H4 (cell line): ENCODE data around the gene SECTM1. TPM values are rescaled to one million over a fixed set of nuclear protein-coding genes. Genes with fewer than 3 reads are reported as not detected.
"Not testable (repeated sequence)": the region's sequence is repeated elsewhere in the genome, so short reads cannot be mapped to it uniquely, and the experiment has no call there.

Experiments
- DNase-seq: peaks from one replicate; pipeline ENCODE4 v3.0.0-alpha.2; 2015; ENCODE audit warnings: low spot score
- total RNA-seq: library from RNA; depleted of rRNA; stranded (reverse); fragments of >200 nt; shearing (Covaris generic); gene quantifications from 2 replicates; pipeline ENCODE4 v1.2.3, GENCODE V29; 2014

SECTM1 gene
- total RNA-seq, 1 experiment from 2014 or later, result 30.1 TPM

DNA sequence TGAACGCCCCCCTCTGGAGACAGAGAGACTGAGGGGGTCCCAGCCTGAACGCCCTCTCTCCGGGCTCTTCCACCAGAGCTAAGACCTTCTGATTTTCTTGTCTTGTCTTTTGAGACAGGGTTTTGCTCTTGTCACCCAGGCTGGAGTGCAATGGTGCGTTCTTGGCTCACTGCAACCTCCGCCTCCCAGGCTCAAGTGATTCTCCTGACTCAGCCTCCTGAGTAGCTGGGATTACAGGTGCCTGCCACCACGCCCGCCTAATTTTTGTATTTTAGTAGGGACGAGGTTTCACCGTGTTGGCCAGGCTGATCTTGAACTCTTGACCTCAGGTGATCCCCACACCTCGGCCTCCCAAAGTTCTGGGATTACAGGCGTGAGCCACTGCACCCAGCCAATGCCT lies 14.4 kb upstream of the SECTM1 start:
- not testable (repeated sequence) for DNase-seq

DNA sequence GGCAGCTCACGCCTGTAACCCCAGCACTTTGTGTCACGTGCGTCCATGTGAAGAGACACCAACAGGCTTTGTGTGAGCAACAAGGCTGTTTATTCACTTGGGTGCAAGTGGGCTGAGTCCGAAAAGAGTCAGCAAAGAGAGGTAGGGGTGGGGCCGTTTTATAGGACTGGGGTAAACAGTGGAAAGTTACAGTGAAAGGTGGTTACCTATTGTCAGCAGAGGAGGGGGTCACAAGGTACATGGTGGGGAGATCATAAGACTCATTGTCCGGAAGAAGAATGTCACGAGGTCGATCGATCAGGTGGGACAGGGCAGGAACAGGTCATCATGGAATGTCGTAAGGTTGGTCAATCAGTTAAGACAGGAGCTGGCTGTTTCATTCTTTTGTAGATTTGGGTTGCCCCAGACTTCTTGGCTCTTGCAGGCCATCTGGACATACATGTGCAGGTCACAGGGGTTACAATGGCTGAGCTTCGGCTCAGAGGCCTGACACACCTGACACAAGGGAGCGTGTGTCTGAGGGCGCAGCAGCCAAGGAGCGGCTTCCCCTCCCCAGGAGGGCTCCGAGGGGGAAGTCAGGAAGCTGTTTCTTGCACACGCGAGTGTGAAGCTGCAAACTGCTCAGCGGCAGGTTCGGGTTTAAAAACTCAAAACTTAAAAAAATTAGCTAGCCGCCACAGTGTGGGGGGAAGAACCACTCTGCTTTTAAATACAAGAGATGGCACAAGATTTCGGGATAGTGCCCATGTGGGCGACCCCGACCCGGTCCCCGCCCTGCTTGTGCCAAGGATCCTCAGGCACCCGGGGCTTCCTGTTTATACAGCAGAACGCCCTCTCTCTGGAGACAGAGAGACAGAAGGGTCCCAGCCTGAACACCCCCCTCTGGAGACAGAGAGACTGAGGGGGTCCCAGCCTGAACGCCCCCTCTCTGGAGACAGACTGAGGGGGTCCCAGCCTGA lies 13.1 kb upstream of the SECTM1 start:
- DNase-seq, result no peak

DNA sequence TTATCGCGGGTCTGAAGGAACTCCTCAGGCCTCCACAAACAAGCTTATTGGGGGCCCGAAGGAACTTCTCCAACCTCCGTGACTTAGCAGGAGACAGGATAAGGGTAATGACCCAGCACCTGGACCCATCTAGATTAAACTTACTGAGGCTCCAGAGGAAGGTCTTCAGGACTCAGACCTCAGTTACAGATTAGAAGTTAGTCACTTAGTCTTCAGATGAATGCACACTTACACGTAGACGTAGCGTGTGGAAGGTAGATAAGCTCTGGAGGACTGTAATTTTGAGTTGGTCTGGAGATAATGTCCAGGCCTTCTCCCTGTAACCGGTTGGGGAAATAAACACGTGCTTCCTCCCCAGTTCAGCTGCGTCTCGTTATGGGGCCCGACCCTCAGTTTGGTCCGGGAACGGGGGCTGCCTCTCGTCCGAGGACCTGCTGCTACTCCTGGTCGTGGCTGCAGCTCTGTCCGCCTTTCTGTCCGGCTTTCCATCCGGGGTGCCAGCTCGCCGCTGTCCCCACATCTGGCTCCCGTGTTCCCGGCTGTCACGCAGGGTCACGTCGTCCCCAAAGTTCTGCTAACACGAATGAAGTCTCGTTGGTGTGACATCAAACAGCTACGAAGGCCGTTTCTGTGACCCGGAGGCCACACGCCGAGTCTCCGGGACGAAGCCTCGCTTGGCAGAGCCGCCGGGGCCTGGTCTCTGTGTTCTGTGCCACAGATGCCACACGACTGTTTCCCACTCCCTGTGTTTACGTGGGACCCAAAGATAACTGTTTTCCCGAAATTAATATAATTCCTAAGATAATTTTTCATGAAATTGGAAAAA lies 11.8 kb upstream of the SECTM1 start:
- DNase-seq, result no peak

- DNase-seq, result no peak
Measured at GRCh38 chr17:82344175-82344907, 10.8 kb upstream of the SECTM1 start.

DNA sequence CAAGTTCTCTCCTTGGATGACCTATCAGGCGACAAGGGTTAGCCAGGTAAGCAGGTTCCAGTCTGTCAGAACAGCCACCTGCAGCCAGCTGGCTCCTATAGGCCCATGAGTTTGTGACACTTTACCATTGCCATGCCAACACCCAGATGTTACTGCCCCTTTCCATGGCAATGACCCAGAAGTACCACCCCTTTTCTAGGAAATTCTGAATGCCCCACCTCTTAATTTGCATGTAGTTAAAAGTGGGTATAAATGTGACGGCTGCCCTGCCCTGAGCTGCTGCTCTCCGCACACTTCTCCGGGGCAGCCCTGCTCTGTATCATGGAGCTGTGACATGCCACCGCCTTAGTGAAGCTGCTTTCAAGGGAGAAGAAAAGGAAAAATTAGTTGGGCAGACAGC lies 10.0 kb upstream of the SECTM1 start:
- no peak for DNase-seq

- no peak for DNase-seq
Measured at GRCh38 chr17:82342361-82343079, 9.0 kb upstream of the SECTM1 start.

DNA sequence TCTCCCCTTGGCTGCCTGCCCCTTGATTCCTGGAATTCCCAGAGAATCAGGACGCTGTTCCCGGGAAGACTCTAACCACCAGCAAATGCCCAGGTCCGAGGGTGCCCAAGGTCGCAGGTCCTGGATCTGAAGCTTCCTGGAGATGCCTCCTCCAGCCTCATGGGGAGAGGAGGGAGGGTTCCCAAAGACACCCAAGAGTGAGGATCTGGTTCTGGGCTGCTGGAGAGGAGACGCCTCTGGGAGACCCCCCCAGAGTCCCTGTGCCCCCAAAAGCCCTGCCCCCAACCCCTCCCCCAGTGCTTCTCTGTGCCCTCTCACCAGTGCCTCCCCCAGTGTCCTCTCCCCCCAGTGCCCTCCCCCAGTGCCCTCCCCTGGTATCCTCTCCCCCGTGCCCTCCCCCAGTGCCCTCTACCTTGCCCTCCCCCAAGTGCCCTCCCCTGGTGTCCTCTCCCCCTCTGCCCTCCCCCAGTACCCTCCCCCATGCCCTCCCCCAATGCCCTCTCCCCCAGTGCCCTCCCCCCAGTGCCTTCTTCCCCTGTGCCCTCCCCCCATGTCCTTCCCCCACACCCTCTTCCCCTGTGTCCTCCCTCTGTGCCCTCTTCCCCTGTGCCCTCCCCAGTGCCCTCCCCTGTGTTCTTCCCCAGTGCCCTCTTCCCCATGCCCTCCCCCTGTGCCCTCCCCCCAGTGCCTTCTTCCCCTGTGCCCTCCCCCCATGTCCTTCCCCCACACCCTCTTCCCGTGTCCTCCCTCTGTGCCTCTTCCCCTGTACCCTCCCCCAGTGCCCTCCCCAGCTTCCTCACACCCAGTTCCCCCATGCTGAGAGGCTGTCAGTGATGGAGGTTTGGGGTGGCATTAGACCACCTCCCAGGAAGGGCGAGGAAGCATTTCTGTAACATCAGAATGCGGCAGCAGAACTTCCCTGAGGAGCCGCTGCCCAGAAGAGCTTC lies 6.3 kb upstream of the SECTM1 start:
- DNase-seq, result no peak

DNA sequence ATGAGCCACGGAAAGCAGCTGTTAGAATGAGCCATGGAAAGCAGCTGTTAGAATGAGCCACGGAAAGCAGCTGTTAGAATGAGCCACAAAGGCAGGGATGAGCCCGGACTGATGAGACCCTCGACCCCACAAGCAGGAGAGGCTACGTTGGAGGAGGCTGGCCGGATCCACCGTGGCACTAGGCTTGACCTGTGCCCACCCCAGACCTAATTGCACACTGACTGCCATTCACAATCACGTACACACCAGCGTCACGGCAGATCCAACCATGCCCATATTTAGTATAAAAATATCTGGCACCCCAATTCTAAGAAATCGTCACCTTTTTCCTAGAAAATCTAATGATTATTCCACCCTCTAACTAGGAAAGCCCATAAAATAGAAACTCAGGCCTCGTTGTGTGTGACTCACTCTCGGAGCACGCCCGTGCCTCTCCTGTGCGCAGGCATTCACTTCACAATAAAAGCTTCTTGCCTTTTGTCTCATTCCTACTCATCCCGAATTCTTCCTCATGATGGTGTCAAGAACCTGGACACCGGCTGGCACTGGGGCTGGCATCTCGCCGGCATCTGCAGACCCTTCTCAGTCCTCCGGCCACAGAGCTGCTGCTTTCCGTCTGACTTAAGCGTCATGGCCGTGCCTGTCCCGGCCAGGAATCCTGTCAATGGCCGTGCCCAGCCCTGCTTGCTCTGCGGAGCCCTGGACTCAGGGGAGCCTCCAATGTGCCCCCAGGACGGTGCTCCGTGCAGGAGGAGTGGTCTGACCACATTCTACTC lies 5.5 kb upstream of the SECTM1 start:
- peak; percentile 82 for DNase-seq

DNA sequence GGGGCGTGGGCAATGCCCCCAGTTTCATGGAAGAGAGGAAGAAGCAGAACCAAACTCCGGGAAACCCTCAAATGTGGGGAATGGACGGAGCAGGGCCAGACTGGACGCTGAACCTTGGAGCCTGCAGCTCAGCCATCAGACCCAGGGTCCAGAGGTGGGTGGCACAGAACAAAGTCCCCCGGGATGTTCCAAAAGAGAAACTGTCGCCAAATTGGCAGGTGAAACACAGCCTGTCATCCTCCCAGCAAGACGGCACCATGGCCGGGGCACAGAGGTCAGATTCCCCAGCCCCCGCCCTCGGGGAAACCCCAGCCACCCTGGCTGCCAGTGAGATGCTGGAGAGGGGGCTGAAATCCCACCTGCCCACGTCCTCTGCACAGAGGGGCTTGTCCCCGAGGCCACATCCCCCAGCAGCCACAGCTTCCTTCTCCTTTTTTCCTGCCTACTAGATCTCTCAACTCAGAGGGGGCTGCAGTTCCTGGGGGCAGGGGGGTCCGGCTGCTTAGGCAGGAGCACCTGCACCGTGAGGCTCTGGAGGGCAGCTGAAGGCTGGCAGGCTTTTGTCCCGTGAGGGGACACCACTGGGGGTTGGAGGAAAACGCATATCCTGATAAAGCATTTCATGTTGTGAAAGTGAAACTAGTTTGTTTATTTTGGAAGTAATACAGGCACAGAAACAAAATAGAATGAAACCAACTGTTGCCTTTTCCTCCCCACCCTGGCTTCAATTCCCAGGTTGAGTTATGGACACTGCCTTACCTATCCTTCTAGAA lies 1.2 kb upstream of the SECTM1 start:
- DNase-seq, result peak; percentile 62

DNA sequence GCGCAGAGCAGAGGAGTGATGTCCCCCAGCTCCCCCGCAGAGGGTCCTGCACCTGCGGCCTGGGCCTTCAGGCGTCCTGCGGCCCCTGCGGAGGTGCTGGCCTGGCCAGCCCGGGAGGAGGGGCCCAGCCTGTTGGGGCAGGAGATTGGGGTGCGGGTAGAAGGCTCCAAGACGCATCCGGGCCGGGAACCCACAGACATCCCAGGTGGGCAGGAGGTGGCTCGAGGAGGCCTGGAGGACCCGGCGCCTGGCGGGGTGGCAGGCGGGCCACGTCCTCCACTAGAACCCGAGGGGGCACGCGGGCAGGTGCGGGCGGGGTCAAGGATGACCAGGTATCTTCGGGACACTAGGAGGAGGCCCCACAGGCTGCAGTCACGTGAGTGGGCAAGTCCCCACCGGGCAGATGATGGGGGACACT lies 647 bp upstream of the SECTM1 start:
- no peak for DNase-seq

DNA sequence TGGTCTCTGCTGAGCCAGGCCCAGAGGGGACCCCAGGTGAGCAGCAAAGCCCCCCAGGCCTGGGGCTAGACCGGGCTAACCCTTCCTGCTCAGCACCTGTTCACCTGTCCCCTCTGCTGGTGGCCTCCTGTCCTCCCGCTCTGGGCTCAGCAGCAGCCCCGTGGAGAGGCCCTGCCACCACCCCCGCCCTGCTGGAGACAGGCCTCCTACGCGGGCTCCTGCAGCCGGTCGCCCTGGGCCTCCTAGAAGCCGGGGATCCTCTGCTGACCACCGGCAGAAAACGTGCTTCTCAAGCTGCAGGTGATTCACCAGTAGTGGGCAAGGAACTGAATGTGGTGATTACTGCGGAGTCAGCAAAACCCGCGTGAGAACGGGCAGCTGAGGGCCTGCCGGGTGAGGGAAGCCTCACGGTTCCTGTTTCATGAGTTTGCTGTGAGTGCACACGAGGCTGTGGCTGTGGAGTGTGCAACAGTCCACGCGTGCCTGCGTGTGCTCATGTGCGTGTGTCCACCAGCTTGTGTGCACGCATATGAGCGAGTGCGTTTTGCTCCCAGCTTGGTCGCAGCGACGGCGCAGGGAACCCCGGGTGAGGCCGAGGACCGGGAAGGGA lies 792 bp downstream of the SECTM1 start:
- DNase-seq, result peak; percentile 48

- DNase-seq, result no peak
Measured at GRCh38 chr17:82331345-82331939, 2.1 kb downstream of the SECTM1 start.

DNA sequence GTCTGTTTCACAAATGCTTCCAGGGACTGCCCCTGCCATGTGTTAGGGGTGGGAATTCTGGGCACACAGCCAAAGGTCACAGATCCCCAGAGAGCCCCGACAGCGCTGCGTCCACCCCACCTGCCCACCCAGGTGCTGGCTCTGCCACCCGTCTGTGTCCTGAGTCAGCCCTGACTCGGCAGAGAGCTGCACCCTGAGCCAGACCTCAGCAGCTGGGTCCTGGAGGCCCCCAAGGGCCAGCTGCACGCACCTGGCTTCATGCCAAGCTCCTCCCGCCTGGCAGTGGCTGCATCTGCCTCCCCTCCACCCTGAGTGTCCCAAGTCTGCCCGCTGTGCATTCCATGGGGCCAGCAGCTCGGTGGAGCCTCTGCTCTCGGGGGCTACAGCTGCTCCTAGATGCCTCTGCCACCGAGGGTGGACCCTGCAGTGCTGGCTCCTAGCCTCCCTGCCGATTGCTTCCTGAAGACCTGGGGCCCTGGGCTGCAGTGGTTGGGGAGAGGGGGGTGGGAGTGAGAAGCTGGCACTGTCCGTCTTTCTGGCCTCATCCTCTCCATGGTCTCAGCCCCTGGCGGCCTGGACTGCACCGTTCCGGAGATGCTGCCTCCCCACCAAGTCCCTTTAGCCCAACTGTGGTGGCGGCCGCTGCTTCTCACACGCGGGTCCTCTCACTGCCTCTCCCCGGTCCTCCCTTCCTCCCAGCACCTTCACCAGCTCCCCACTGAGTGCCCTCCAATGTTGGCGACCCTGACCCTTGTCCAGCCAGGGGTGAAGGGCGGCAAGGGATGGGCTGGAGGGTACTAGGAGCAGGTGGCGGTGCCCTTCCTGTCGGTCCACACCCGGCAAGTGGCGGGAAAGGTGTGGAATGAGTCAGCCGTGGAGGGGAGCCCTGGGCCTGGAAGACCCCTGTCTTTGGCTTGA lies 3.0 kb downstream of the SECTM1 start:
- DNase-seq, result peak; percentile 85

- DNase-seq, result no peak
Measured at GRCh38 chr17:82329683-82330321, 3.8 kb downstream of the SECTM1 start.

DNA sequence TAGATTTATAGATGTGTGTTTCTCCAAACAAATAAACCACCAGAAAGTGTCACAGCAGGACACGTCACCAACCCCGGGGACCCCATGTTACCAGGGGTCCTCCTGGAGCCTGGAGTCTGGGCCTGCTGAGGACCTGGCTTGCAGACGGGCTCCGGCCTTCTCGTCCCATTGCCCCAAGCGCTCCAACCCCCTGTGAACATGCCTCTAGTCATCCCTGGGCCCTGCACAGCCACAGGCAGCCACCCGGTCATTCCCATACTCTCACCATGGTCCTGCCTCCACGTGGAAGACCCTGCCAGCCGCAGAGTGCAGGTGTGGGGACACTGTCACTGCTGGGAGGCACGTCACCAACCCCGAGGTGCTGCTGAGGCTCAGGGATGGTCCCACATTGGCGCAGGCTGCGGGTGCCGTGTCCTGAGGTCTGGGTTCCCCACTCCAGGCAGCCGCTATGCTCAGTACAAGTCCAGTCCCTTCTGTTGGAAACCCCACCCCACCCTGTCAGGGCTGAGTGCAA lies 4.5 kb downstream of the SECTM1 start:
- no peak for DNase-seq
